Tibial artery (tissue), 4 donors: ENCODE data around the gene CSNK1G3.

ENCODE experiments used
- DNase-seq, 2 donors: peaks; one replicate each; pipeline ENCODE4 v3.0.0-alpha.2; 2019
- H3K27ac ChIP-seq, 2 donors: fragments of 200-600 bp; sonication (generic) in 1 of 2; 1 replicate in 1 of 2; 2 replicates in 1 of 2; pipeline ENCODE4 v1.5.1; 2018 to 2019; ENCODE audit warnings: mild to moderate bottlenecking in 1 of 2
- H3K27me3 ChIP-seq, 2 donors: fragments of 200-600 bp; sonication (generic) in 1 of 2; one replicate each; pipeline versions ENCODE4 v1.5.1 to v1.6.0; 2016 to 2019
- H3K36me3 ChIP-seq, 3 donors: fragments of 200-600 bp; sonication (generic) in 2 of 3; one replicate each; pipeline ENCODE4 v1.5.1; 2016 to 2019; ENCODE audit warnings: mild to moderate bottlenecking in 2 of 3
- H3K4me1 ChIP-seq, 4 donors: fragments of 200-600 bp; sonication (generic) in 2 of 4; 1 replicate in 3 of 4; 2 replicates in 1 of 4; pipeline ENCODE4 v1.5.1; 2016 to 2019
- H3K4me3 ChIP-seq, 2 donors: fragments of 200-600 bp; sonication (generic) in 1 of 2; 1 replicate in 1 of 2; 2 replicates in 1 of 2; pipeline ENCODE4 v1.5.1; 2018 to 2019; ENCODE audit warnings: mild to moderate bottlenecking in 2 of 2
- H3K9me3 ChIP-seq, 3 donors: fragments of 200-600 bp; sonication (generic) in 1 of 3; one replicate each; pipeline ENCODE4 v1.5.1; 2016 to 2019
- intact Hi-C: fragments of 100-400 bp; cut with DNase I; formaldehyde crosslinking; loops from one replicate; pipeline ENCODE4 v1.15.0; 2023; ENCODE audit warnings: low total_unique reads
- TF ChIP-seq, protein P1 (sequence below), 2 experiments: fragments of 200-600 bp in 1 of 2; fragments of 450-650 bp in 1 of 2; IDR thresholded peaks; one replicate each; pipeline ENCODE4 v1.5.1; 2017 to 2019; ENCODE audit warnings: antibody characterized with exemption in 2 of 2, mild to moderate bottlenecking in 1 of 2, moderate library complexity in 1 of 2

Gene CSNK1G3

DNA sequence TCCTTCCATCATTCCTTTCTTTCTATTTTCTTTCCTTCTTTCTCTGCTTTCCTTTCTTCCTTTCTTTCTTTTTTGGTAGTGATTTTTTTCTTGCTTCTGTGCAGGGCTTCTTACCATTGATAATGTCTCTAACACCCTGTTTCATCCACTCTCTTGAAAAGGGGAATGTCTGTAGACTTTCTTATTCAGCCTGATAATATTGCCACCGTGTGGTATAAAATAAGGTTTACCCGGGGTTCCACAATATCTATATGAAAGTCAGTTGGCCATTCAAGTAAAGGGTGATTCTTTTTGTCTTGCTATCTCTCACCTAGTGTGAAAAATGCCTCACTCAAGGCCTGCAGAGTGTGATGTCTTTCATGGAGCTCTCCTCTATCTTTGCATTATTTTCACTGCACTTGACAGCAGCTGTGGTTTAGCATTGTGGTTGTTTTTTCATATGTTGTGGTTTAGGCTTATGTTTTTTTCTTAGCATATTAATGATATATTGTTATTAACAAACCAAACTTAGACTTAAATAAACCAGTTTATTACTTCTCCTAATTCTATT, 153.9 kb downstream of the CSNK1G3 start:
- H3K4me1 ChIP-seq: no peaks in the 10 kb centered on the region
- TF ChIP-seq, protein P1, sequence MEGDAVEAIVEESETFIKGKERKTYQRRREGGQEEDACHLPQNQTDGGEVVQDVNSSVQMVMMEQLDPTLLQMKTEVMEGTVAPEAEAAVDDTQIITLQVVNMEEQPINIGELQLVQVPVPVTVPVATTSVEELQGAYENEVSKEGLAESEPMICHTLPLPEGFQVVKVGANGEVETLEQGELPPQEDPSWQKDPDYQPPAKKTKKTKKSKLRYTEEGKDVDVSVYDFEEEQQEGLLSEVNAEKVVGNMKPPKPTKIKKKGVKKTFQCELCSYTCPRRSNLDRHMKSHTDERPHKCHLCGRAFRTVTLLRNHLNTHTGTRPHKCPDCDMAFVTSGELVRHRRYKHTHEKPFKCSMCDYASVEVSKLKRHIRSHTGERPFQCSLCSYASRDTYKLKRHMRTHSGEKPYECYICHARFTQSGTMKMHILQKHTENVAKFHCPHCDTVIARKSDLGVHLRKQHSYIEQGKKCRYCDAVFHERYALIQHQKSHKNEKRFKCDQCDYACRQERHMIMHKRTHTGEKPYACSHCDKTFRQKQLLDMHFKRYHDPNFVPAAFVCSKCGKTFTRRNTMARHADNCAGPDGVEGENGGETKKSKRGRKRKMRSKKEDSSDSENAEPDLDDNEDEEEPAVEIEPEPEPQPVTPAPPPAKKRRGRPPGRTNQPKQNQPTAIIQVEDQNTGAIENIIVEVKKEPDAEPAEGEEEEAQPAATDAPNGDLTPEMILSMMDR (IDR thresholded peaks at IDR 0.05): no peak
- H3K9me3 ChIP-seq: peaks cover 0 to 27% (median 0%) of the 10 kb centered on the region in 3 donors
- no peaks in the 10 kb centered on the region for H3K36me3 ChIP-seq
- no peak overlapping the region for H3K4me3 ChIP-seq
- intact Hi-C loops: no loop called here
- H3K27me3 ChIP-seq: no peaks in the 10 kb centered on the region
- no peak for DNase-seq
- H3K27ac ChIP-seq: no peak overlapping the region
